C4-2B (cell line): Measurements from ENCODE around the gene ZNF213.

ENCODE experiments used
- ZFX ChIP-seq: fragments of 450-650 bp; IDR thresholded peaks from 2 replicates; pipeline ENCODE4 v1.6.1; 2017
- TF ChIP-seq, protein P1 (sequence below): fragments of 450-650 bp; conservative IDR thresholded peaks from 2 replicates; pipeline ENCODE4 v1.5.1; 2017; ENCODE audit warnings: mild to moderate bottlenecking

- TF ChIP-seq, protein P1, sequence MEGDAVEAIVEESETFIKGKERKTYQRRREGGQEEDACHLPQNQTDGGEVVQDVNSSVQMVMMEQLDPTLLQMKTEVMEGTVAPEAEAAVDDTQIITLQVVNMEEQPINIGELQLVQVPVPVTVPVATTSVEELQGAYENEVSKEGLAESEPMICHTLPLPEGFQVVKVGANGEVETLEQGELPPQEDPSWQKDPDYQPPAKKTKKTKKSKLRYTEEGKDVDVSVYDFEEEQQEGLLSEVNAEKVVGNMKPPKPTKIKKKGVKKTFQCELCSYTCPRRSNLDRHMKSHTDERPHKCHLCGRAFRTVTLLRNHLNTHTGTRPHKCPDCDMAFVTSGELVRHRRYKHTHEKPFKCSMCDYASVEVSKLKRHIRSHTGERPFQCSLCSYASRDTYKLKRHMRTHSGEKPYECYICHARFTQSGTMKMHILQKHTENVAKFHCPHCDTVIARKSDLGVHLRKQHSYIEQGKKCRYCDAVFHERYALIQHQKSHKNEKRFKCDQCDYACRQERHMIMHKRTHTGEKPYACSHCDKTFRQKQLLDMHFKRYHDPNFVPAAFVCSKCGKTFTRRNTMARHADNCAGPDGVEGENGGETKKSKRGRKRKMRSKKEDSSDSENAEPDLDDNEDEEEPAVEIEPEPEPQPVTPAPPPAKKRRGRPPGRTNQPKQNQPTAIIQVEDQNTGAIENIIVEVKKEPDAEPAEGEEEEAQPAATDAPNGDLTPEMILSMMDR, result no peak
- TF ChIP-seq ZFX, result no peak
Observed at GRCh38 chr16:3121851-3122467, 12.9 kb upstream of the ZNF213 start.
